ENCODE data around the gene TMEM63A. TPM values are rescaled to one million over a fixed set of nuclear protein-coding genes. Genes with fewer than 3 reads are reported as not detected.

TMEM63A gene
- total and polyA plus RNA-seq, 2 donors (not counting 3 experiments of a cell fraction or from before 2014, with no cell fraction given) = 28.7 to 41.4 TPM

DNA sequence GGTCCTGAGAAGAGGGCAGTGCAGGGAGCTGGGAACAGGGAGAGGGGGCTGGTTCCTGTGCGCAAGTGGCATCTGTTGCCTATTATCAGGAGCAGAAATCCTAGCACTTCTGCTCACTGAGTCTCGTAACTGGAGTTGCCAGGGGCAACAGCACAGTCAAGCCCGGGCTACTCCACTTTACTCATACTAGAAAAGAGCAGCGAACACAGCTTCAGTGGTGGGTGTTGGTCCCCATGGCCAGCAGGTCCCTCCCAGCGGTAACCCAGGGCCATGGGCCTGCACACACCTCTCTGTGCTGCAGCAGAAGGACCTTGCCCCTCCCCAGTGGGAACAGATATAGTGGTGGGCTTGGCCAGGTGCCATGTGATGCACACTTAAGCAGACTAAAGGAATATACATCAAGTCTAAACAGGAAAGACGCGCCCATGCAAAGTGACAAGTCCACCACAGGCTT lies 33.4 kb upstream of the TMEM63A start:
- no peak overlapping the region for H3K9ac ChIP-seq (replicated peaks; ENCODE audit: extremely low read depth, insufficient read depth, low read length)
- intact Hi-C loops (cut with micrococcal nuclease) (no loop called here), dilution Hi-C loops (cut with MboI; ENCODE audit: extremely low pct_ligation_motif_present, low sequenced_read_pairs) (no loop called here)
- no peaks in the 10 kb centered on the region for H4K20me1 ChIP-seq (replicated peaks; ENCODE audit: control insufficient read depth, extremely low read depth, insufficient read depth, low read length)
- ChIA-PET POLR2A (no interaction called here), CTCF (interaction anchor here (0.6 to 1.7 kb wide), 2 partner anchors 40 to 72 kb away, joined by 4 to 6 read pairs; no protein-coding TSS in a partner anchor)
- H3K79me2 ChIP-seq (ENCODE audit: control insufficient read depth, insufficient read depth, low read length) = no peaks in the 10 kb centered on the region
- TF ChIP-seq CTCF (IDR thresholded peaks at IDR 0.05; ENCODE audit: extremely low read depth in 1 of 2, insufficient read depth in 1 of 2, low read depth in 1 of 2, low read length in 2 of 2) = no peak
- TF ChIP-seq JUN (IDR thresholded peaks at IDR 0.05; ENCODE audit: borderline replicate concordance, insufficient read depth, insufficient read length, low read depth) = no peak
- no peak for TF ChIP-seq MYC (IDR thresholded peaks at IDR 0.05; ENCODE audit: low read depth, low read length)
- TF ChIP-seq FOS (IDR thresholded peaks at IDR 0.05; ENCODE audit: borderline replicate concordance, insufficient read depth, low read length) = no peak
- no peak for TF ChIP-seq POLR2A (IDR thresholded peaks at IDR 0.05; ENCODE audit: low read depth, low read length)
- TF ChIP-seq POLR2AphosphoS5 (IDR thresholded peaks at IDR 0.05; ENCODE audit: insufficient read depth, low read depth, low read length) = no peak
- TF ChIP-seq GATA2 (IDR thresholded peaks at IDR 0.05; ENCODE audit: insufficient read depth, insufficient read length, low read depth, low read length) = no peak
- no peak for TF ChIP-seq EZH2 (IDR thresholded peaks at IDR 0.05; ENCODE audit: borderline replicate concordance, low read depth, low read length, severe bottlenecking)
- no peaks in the 10 kb centered on the region for H3K9me1 ChIP-seq (replicated peaks; ENCODE audit: control insufficient read depth, extremely low read depth, insufficient read depth, low read length)
- BruUV-seq (replicated peaks) = no TSS peak
- H3K27me3 ChIP-seq (ENCODE audit: control insufficient read depth in 2 of 2, insufficient read depth in 2 of 2, low read length in 2 of 2) = no peaks in the 10 kb centered on the region
- FAIRE-seq (no peak), DNase-seq (ENCODE audit: low read depth, low spot score) (no peak)
- no peak overlapping the region for H3K4me3 ChIP-seq (replicated peaks in 1 of 3; ENCODE audit: insufficient read depth in 1 of 3, low read depth in 1 of 3, low read length in 3 of 3)
- H3K27ac ChIP-seq (ENCODE audit: insufficient read depth, low read depth, low read length) = no peak overlapping the region
- H3K4me1 ChIP-seq (ENCODE audit: control insufficient read depth, extremely low read depth, insufficient read depth, low read length) = peaks cover 10% of the 10 kb centered on the region
- H3K4me2 ChIP-seq (ENCODE audit: insufficient read depth, low read length) = no peak overlapping the region
- H2AFZ ChIP-seq (ENCODE audit: low read depth, low read length) = no peak overlapping the region
- no peaks in the 10 kb centered on the region for H3K9me3 ChIP-seq (replicated peaks; ENCODE audit: control insufficient read depth, insufficient read depth, low read length)
- H3K36me3 ChIP-seq (ENCODE audit: control insufficient read depth in 2 of 2, extremely low read depth in 1 of 2, insufficient read depth in 2 of 2, low read length in 2 of 2) = peaks cover 2 to 8% of the 10 kb centered on the region in 2 experiments

Data from endothelial cell of umbilical vein (primary cell).